ENCODE measurements around the gene POTEM. TPM values are rescaled to one million over a fixed set of nuclear protein-coding genes. Genes with fewer than 3 reads are reported as not detected.
"Not testable (repeated sequence)": the region's sequence is repeated elsewhere in the genome, so short reads cannot be mapped to it uniquely, and the experiment has no call there.

The POTEM gene
- not detected for polyA plus RNA-seq (2012; ENCODE audit: insufficient read length, low read depth)

DNA sequence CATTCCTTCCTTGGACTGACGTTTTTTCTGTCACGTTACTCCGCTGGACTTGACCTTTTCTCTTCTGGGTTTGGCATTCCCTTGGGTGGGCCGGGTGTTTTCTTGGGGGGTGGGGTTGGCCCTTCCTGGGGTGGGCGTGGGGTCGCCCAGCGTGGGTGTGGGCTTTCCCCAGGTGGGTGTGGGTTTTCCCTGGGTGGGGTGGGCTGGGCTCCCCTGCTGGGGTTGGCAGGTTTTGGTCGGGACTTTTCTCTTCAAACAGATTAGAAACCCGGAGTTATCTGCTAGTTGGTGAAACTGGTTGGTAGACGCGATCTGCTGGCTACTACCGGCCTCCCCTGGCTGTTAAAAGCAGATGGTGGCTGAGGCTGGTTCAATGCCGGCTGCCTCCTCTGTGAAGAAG, at the start of gene POTEM:
Gene POTEM (plus strand): TSS at position 301 of the 400 bp plus-strand sequence. CDS start 52 bp downstream, at position 353.
- not testable (repeated sequence) for TF ChIP-seq FOXP2 (optimal IDR thresholded peaks at IDR 0.05; ENCODE audit: borderline replicate concordance, extremely low read depth, extremely low read length, insufficient read depth); POLR2AphosphoS5 (IDR thresholded peaks at IDR 0.05; ENCODE audit: low read depth, low read length); SIN3A (IDR thresholded peaks at IDR 0.05; ENCODE audit: borderline replicate concordance, insufficient read depth, low read length)
